HCT116 (cell line): ENCODE data around the gene RAB26.
A peak's percentile ranks its signal among the peaks of the same experiment; 100 is the strongest.

Source experiments
- CTCF ChIP-seq, 3 experiments: fragments of 200-600 bp in 1 of 3; sonication (generic) in 1 of 3; IDR thresholded peaks in 2 of 3; conservative IDR thresholded peaks in 1 of 3; 2 replicates each; pipeline ENCODE4 v1.5.1; 2012 to 2017; ENCODE audit warnings: low read depth in 2 of 3, low read length in 2 of 3, antibody characterized with exemption in 1 of 3, borderline replicate concordance in 1 of 3, control low read depth in 1 of 3, mild to moderate bottlenecking in 1 of 3, mixed read lengths in 1 of 3, mixed run types in 1 of 3, moderate library complexity in 1 of 3; ENCODE audit not compliant: insufficient read depth in 1 of 3
- EZH2 ChIP-seq: fragments of 200-600 bp; sonication (generic); IDR thresholded peaks from 2 replicates; pipeline ENCODE4 v1.6.1; 2017; ENCODE audit warnings: antibody characterized with exemption, mixed run types
- MAX ChIP-seq: IDR thresholded peaks from 2 replicates; pipeline ENCODE4 v1.6.1; 2012
- POLR2A ChIP-seq: IDR thresholded peaks from 2 replicates; pipeline ENCODE4 v1.7.0; 2011; ENCODE audit warnings: borderline replicate concordance; ENCODE audit not compliant: insufficient read depth, insufficient read length; ENCODE audit errors: extremely low read depth
- POLR2AphosphoS5 ChIP-seq: IDR thresholded peaks from 2 replicates; pipeline ENCODE4 v1.6.1; 2011; ENCODE audit warnings: mild to moderate bottlenecking, low read depth, low read length, moderate library complexity
- RAD21 ChIP-seq: IDR thresholded peaks from 2 replicates; pipeline ENCODE4 v1.6.1; 2012; ENCODE audit warnings: low read depth, mild to moderate bottlenecking
- YY1 ChIP-seq: IDR thresholded peaks from 2 replicates; pipeline ENCODE4 v1.6.1; 2011; ENCODE audit warnings: low read length, low read depth, moderate library complexity, mild to moderate bottlenecking; ENCODE audit not compliant: insufficient replicate concordance; ENCODE audit errors: extremely low read depth
- ZFX ChIP-seq: fragments of 450-650 bp; IDR thresholded peaks from 2 replicates; pipeline ENCODE4 v1.6.1; 2017
- TF ChIP-seq, protein P1 (sequence below): IDR thresholded peaks from 2 replicates; pipeline ENCODE4 v1.6.1; 2012; ENCODE audit warnings: low read depth

DNA sequence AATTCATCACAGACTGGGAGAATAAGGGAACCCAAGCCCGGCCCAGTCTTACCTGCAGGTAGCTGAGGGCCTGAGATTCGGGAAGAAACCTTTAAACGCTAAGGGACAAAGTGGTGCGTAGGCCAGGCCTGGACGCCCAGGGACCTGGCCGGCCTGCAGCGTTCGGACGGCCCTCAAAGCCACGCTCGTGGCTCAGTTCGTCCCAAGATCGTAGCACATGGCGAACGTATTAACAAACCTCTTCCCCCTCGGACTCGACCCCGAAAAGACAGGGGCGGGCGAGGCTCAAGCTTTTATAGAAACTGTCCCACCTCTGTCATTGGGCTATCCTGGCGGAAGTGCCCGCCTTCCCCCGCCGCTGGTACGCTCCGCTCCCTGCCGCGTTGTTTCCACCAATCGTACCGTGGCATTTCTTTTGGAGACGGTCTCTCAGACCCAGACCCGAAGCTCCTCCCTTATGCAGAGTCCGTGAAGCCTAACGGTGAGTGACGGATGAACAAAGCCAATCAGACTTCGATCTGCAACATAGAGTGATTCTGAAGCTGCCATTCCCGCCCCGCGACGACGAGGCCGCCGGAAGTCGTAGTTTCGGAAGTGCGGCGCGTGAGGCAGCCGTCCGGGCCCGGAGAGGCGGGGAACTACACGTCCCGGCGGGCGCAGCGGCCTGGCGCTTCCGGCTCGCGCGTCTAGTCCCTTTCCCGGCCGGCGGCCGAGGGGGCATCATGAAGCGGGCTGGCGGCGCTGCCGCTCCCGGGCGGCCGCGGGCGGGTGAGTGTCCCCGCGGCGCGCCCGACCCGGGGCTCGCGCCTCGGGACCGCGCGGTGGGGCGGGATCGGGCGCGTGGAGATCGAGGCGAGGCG is 6.9 kb downstream of the RAB26 start, which contains the start of gene TRAF7:
- TF ChIP-seq RAD21 (no peak), MAX (no peak), CTCF (IDR thresholded peaks at IDR 0.05 in 2 of 3, conservative IDR thresholded peaks at IDR 0.05 in 1 of 3; ENCODE audit: borderline replicate concordance in 1 of 3, insufficient read depth in 1 of 3, low read depth in 2 of 3, low read length in 2 of 3) (no peak), POLR2A (peak; percentile 99), POLR2AphosphoS5 (peak; percentile 100), EZH2 (no peak), ZFX (peak; percentile 87), YY1 (peak; percentile 79)
- TF ChIP-seq, protein P1, sequence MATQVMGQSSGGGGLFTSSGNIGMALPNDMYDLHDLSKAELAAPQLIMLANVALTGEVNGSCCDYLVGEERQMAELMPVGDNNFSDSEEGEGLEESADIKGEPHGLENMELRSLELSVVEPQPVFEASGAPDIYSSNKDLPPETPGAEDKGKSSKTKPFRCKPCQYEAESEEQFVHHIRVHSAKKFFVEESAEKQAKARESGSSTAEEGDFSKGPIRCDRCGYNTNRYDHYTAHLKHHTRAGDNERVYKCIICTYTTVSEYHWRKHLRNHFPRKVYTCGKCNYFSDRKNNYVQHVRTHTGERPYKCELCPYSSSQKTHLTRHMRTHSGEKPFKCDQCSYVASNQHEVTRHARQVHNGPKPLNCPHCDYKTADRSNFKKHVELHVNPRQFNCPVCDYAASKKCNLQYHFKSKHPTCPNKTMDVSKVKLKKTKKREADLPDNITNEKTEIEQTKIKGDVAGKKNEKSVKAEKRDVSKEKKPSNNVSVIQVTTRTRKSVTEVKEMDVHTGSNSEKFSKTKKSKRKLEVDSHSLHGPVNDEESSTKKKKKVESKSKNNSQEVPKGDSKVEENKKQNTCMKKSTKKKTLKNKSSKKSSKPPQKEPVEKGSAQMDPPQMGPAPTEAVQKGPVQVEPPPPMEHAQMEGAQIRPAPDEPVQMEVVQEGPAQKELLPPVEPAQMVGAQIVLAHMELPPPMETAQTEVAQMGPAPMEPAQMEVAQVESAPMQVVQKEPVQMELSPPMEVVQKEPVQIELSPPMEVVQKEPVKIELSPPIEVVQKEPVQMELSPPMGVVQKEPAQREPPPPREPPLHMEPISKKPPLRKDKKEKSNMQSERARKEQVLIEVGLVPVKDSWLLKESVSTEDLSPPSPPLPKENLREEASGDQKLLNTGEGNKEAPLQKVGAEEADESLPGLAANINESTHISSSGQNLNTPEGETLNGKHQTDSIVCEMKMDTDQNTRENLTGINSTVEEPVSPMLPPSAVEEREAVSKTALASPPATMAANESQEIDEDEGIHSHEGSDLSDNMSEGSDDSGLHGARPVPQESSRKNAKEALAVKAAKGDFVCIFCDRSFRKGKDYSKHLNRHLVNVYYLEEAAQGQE = no peak
